Activated CD8-positive, alpha-beta memory T cell treated with anti-CD3 and anti-CD28 coated beads, Interleukin-2, amount 50 U/mL, for 24 hours (primary cell): Measurements from ENCODE around the gene MMRN2.
"Not testable (repeated sequence)": the region's sequence is repeated elsewhere in the genome, so short reads cannot be mapped to it uniquely, and the experiment has no call there.

Experiments
- DNase-seq: peaks from one replicate; pipeline ENCODE4 v3.0.0-alpha.2; 2020; ENCODE audit errors: extremely low read depth

The MMRN2 gene

GRCh38 chr10:86956848-86957448 is 467 bp downstream of the MMRN2 start:
- no peak for DNase-seq

GRCh38 chr10:86956195-86956847 is 1.1 kb downstream of the MMRN2 start:
- no peak for DNase-seq

- no peak for DNase-seq
Observed at GRCh38 chr10:86955501-86956194, 1.8 kb downstream of the MMRN2 start.

- DNase-seq = no peak
Observed at GRCh38 chr10:86954681-86955500, 2.5 kb downstream of the MMRN2 start.

GRCh38 chr10:86953747-86954680 is 3.4 kb downstream of the MMRN2 start:
- no peak for DNase-seq

GRCh38 chr10:86952697-86953096 is 4.7 kb downstream of the MMRN2 start:
- not testable (repeated sequence) for DNase-seq

- DNase-seq = no peak
Observed at GRCh38 chr10:86952106-86952505, 5.3 kb downstream of the MMRN2 start.

GRCh38 chr10:86951184-86951761 is 6.1 kb downstream of the MMRN2 start:
- DNase-seq = no peak

- no peak for DNase-seq
Observed at GRCh38 chr10:86950349-86950748, 7.1 kb downstream of the MMRN2 start.

- not testable (repeated sequence) for DNase-seq
Observed at GRCh38 chr10:86947806-86948205, 9.6 kb downstream of the MMRN2 start.

- no peak for DNase-seq
Observed at GRCh38 chr10:86946213-86947155, 10.9 kb downstream of the MMRN2 start.

GRCh38 chr10:86945361-86946212 is 11.8 kb downstream of the MMRN2 start:
- no peak for DNase-seq

- no peak for DNase-seq
Observed at GRCh38 chr10:86944907-86945306, 12.5 kb downstream of the MMRN2 start.

- no peak for DNase-seq
Observed at GRCh38 chr10:86944471-86944870, 12.9 kb downstream of the MMRN2 start.

- DNase-seq = no peak
Observed at GRCh38 chr10:86944031-86944419, 13.4 kb downstream of the MMRN2 start.

- DNase-seq = no peak
Observed at GRCh38 chr10:86943316-86944030, 13.9 kb downstream of the MMRN2 start.

GRCh38 chr10:86942441-86943315 is 14.7 kb downstream of the MMRN2 start:
- DNase-seq = no peak
